OCI-LY7 (cell line): Measurements from ENCODE around the gene FHL5.

ENCODE experiments used
- EZH2phosphoT487 ChIP-seq: fragments of 200-600 bp; sonication (generic); IDR thresholded peaks from 2 replicates; pipeline ENCODE4 v1.6.1; 2018; ENCODE audit warnings: low read depth, borderline replicate concordance, mild to moderate bottlenecking, mixed run types, antibody characterized with exemption, low read length, moderate library complexity, mixed read lengths
- TF ChIP-seq, protein P1 (sequence below): fragments of 200-600 bp; sonication (generic); conservative IDR thresholded peaks from 2 replicates; pipeline ENCODE4 v1.5.1; 2014; ENCODE audit warnings: mild to moderate bottlenecking, antibody characterized with exemption, low read length, moderate library complexity, mixed read lengths

DNA sequence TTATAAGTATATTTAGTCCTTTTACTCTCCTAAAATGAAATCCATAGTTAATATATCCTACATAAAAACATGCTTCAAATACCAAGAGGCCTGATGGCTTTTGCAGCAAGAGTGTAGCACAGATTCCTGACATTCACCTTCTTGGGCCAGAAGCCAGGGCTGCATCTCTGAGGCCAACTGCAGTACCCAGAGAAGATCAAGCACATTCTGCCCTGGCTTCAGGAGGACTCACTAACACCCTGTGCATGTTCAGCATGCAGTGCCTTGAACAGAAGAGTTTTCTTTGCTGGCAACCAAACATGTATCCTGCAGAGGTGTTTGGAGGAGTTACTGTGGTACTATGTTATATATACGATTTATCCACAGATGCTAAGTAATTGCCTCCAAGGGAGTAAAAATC is 90.3 kb downstream of the FHL5 start:
- no peak for TF ChIP-seq EZH2phosphoT487
- TF ChIP-seq, protein P1, sequence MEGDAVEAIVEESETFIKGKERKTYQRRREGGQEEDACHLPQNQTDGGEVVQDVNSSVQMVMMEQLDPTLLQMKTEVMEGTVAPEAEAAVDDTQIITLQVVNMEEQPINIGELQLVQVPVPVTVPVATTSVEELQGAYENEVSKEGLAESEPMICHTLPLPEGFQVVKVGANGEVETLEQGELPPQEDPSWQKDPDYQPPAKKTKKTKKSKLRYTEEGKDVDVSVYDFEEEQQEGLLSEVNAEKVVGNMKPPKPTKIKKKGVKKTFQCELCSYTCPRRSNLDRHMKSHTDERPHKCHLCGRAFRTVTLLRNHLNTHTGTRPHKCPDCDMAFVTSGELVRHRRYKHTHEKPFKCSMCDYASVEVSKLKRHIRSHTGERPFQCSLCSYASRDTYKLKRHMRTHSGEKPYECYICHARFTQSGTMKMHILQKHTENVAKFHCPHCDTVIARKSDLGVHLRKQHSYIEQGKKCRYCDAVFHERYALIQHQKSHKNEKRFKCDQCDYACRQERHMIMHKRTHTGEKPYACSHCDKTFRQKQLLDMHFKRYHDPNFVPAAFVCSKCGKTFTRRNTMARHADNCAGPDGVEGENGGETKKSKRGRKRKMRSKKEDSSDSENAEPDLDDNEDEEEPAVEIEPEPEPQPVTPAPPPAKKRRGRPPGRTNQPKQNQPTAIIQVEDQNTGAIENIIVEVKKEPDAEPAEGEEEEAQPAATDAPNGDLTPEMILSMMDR: no peak
